GM18507 (cell line): ENCODE measurements around the gene MAMLD1.

Experiments used
- DNase-seq: peaks from one replicate; pipeline ENCODE4 v3.0.0; 2011; ENCODE audit warnings: low read depth; ENCODE audit not compliant: insufficient read length; ENCODE audit errors: extremely low spot score
- FAIRE-seq: peaks from 2 replicates; lab custom pipeline; 2011; peaks lifted over from hg19 to GRCh38; lab: Jason Lieb, UNC

The MAMLD1 gene

GRCh38 chrX:150546711-150547153, 183.6 kb downstream of the MAMLD1 start:
- no peak for DNase-seq
- peak; percentile 48 for FAIRE-seq

- DNase-seq (no peak), FAIRE-seq (peak; percentile 85)
These were observed 184.4 kb downstream of the MAMLD1 start for GRCh38 chrX:150547375-150548115.

GRCh38 chrX:150548251-150548650, 185.1 kb downstream of the MAMLD1 start:
- DNase-seq (no peak), FAIRE-seq (no peak)

- FAIRE-seq (no peak), DNase-seq (no peak)
These were observed 185.6 kb downstream of the MAMLD1 start for GRCh38 chrX:150548684-150549083.

- FAIRE-seq = no peak
These were observed 188.8 kb downstream of the MAMLD1 start for GRCh38 chrX:150551963-150552362.

GRCh38 chrX:150558424-150558823, 195.3 kb downstream of the MAMLD1 start:
- DNase-seq (no peak), FAIRE-seq (no peak)

More at GRCh38 chrX:150551963-150552362, 188.8 kb downstream of the MAMLD1 start:
- DNase-seq = no peak
